ENCODE results near the gene ZWINT.

Gene ZWINT

GRCh38 chr10:56360967-56361612, at the start of gene ZWINT:
TSS of gene ZWINT (minus strand) at chr10:56361259. CDS start at chr10:56361236, 23 bp downstream.
- in situ Hi-C loops (cut with MboI; ENCODE audit: low sequenced_read_pairs) = no loop called here

GRCh38 chr10:56383806-56384205, 22.7 kb upstream of the ZWINT start:
- in situ Hi-C loops (cut with MboI; ENCODE audit: low sequenced_read_pairs) = no loop called here

DNA sequence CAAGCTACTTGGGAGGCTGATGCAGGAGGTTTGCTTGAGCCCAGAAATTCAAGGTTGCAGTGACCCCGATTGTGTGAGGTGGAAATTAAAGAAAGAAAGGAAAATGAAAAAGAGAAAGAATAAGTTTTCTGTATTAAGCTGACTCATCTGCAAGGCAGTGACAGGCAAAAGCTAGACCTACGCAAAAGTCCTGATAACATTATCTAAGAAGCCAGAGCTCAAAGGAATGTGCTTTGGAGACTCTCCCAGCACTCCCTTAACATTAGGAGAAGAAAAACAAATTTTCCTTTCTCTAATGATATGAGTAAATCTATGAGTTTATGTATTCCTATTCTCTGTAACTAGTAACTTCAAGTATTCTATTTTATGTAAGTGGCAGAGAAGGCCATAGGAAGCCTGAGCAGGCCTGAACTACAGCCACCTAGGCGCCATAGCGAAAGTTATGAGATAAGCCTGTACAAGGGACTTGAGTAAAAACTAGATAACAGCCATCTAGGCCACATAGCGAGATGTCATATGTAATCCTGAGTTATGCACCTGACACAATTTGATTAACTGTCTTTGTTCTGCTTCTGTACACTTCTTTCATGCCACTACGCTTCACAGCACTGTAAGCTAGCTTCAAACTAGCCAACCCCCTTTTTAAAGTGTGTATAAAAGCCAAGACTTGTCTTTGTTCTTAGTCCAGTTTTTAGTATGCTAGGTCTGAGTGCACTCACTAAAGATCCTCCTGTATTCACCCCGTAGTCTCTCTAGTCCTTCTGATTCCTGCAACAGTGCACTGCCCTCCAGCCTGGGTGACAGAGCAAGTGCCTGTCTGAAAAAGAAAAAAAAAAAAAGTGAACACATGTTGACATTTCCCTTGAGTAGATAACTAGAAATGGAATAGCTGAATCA, 9.4 kb upstream of the ZWINT start:
- in situ Hi-C loops (cut with MboI; ENCODE audit: low sequenced_read_pairs) = no loop called here

DNA sequence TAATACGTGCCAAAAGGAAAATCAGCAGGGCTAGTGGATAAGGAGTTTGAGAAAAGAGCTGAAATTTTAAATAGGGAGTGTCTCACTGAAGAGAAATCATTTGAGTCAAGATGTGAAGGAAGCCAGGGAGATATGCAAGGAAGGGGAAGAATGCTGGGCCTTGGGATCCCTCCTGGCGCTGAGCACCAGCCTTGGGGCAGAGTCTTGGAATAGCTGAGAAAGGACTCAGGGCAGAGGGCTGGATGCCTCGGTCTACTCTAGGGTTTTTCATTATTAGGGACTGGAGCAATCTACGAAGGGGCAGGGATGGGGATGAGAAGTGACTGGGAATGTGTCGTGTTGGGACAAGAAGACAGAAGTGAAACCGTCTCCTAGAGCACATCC, 484 bp downstream of the ZWINT start:
- in situ Hi-C loops (cut with MboI; ENCODE audit: low sequenced_read_pairs) = no loop called here

GRCh38 chr10:56359837-56360236, 1.2 kb downstream of the ZWINT start:
- in situ Hi-C loops (cut with MboI; ENCODE audit: low sequenced_read_pairs) = no loop called here

- in situ Hi-C loops (cut with MboI; ENCODE audit: low sequenced_read_pairs) = no loop called here
These were observed 4.0 kb downstream of the ZWINT start for GRCh38 chr10:56357018-56357417.

- in situ Hi-C loops (cut with MboI; ENCODE audit: low sequenced_read_pairs) = no loop called here
These were observed 9.0 kb downstream of the ZWINT start for GRCh38 chr10:56351909-56352630.

DNA sequence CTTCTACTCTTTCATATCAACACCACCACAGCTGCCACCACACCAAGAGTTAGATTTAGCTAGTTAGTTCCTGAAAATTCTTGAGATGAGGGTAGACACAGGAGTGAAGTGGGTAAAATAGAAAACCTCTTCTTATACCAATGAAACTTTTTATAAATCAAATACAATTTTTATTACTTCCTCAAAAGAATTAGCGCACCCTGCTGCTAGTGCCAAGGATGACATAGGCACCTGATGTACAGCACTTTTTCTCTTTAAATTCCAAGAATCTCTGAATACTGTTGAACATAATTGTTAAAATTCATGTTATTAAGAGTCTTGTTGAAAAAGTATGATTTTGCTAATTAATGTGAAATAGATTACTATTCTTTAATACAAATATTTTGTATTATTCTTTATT, 11.4 kb downstream of the ZWINT start:
- in situ Hi-C loops (cut with MboI; ENCODE audit: low sequenced_read_pairs) = no loop called here

- in situ Hi-C loops (cut with MboI; ENCODE audit: low sequenced_read_pairs) = no loop called here
These were observed 13.0 kb downstream of the ZWINT start for GRCh38 chr10:56348101-56348500.

DNA sequence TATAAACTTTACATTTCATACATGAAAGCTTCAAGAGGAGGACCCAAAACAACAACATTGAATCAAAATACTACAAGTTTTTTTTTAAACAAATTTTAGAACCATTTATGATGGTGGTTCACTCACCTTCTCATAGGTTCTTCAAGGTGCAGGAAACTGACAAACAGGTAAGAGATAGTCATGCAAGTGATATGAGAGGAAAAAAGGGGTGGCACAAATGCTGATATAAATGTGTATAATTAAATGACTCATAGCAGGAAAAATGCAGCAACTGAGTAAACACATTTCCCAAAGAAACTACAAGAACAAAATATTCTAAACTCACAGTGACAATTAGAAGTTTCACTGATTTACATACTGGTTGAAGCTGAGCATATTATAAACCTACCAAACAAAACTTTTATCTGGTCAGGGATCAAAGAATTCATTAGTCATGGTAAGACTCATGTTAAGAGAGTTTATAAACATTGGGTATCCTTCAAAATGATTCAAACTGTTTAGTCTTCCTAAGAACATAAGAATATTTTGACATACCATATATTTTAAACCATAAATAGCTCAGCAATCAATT, 14.1 kb downstream of the ZWINT start:
- in situ Hi-C loops (cut with MboI; ENCODE audit: low sequenced_read_pairs) = no loop called here

DNA sequence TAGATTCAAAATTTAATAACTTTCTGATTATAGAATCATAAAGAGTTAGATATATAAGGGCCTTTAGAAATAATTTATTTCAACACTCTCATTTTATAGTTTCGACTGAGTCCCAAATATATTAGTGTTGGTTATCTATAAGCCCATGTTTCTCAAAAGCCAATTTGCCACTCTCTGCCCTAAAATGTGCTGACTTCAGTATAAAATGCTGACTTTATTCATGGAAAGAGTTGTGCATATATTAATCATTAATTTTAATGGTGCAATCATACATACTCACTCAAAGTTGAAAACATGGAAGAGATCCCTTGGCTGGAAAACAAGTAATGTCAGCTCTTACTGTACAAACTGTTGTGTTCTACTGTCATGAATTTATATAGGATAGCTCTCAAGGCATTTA, 19.4 kb downstream of the ZWINT start:
- in situ Hi-C loops (cut with MboI; ENCODE audit: low sequenced_read_pairs) = no loop called here

DNA sequence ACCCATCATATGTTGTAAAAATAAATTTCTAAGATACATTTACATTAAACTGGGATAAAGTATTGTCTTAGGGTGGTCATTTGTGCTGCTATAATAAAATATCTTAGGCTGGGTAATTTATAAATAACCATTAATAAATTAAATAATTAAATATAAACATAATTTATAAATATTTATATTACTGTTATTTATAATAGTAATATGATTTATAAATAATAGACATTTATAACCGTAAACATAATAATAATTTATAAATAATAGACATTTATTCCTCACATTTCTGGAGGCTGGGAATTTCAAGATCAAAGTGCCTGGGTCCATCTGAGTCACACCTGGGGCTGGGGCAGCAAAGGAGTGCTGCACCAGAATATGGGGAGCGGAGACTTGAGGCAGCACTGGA, 31.1 kb downstream of the ZWINT start:
- in situ Hi-C loops (cut with MboI; ENCODE audit: low sequenced_read_pairs) = no loop called here

DNA sequence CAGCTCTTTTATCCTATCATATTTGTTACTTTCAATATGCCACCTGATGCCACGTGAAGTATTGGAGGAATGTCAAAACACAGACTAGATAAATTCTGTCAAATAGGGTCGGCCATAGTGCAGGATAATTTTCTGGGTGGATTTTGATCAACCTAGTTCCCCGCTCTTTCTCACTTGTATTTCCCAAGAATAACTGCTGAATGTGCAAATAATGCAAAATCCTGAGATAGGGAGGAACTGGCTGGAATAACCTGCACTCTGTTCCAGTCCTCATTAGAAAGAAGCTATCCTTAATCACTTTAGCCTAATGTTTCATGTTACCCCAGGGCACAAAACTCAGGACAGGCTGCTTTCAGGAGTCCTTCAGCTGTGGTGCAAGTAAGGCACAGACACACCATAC, 33.9 kb downstream of the ZWINT start:
- in situ Hi-C loops (cut with MboI; ENCODE audit: low sequenced_read_pairs) = no loop called here

- in situ Hi-C loops (cut with MboI; ENCODE audit: low sequenced_read_pairs) = no loop called here
These were observed 41.7 kb downstream of the ZWINT start for GRCh38 chr10:56319386-56319785.

- in situ Hi-C loops (cut with MboI; ENCODE audit: low sequenced_read_pairs) = no loop called here
These were observed 42.2 kb downstream of the ZWINT start for GRCh38 chr10:56318816-56319215.

DNA sequence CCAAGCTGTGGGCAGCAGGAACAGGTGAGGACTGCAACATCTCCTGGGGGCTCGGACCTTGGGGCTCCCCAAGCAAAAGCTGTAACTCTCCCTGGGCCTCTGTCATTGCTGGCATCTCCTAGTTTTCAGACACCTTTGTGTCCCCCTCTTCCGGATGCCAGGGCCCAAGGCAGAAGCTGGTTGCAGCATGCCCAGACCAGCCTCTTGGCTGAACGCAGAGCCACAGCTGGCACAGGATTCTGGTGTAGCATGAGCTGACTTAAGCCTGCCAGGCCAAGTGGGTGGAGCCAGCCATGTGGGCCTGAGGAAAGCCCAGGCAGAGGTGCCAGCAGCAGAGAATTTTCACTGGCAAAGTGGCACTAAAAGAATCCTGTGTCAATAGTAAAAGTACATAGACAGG, 43.5 kb downstream of the ZWINT start:
- in situ Hi-C loops (cut with MboI; ENCODE audit: low sequenced_read_pairs) = no loop called here

DNA sequence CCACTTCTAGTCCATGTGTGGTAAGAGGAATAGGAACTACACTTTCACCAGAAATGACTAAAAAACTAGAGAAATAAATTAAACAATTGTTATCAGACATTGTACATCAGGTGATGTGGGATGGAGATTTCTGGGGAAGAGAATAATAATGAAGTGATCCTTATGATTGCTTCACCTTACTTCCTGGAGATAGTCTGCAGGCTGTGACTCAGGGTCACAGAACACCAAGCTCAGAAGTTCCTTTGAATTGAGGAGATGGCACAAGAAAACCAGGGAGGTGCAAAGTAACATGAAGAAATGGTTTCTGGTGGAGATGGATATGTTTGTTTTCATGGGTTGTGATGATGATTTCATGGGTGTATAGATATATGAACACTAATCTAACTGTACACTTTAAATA, 44.5 kb downstream of the ZWINT start:
- in situ Hi-C loops (cut with MboI; ENCODE audit: low sequenced_read_pairs) = no loop called here
